Measurements from ENCODE around the gene CYGB.

Gene CYGB

GRCh38 chr17:76479515-76480060, 57.9 kb downstream of the CYGB start:
- H3K4me3 ChIP-seq (ENCODE audit: low read depth in 1 of 2, low read length in 2 of 2): no peak overlapping the region
- ATAC-seq (ENCODE audit: insufficient read depth, low read depth): no peak
- H3K4me2 ChIP-seq (ENCODE audit: insufficient read depth, low read length): no peak overlapping the region
- H2AFZ ChIP-seq (ENCODE audit: low read depth, low read length): no peak overlapping the region
- H3K4me1 ChIP-seq (ENCODE audit: insufficient read depth, low read length): no peaks in the 10 kb centered on the region
- no peak overlapping the region for H3K9ac ChIP-seq (ENCODE audit: low read depth, low read length)
- H3K27ac ChIP-seq (ENCODE audit: low read length): no peak overlapping the region
- no peak for DNase-seq
- no peaks in the 10 kb centered on the region for H3K36me3 ChIP-seq (ENCODE audit: insufficient read depth, low read length)
- H4K20me1 ChIP-seq (ENCODE audit: insufficient read depth, low read length): no peaks in the 10 kb centered on the region
- H3K27me3 ChIP-seq (ENCODE audit: insufficient read depth, low read length, poor library complexity): no peaks in the 10 kb centered on the region
- TF ChIP-seq, protein P1, sequence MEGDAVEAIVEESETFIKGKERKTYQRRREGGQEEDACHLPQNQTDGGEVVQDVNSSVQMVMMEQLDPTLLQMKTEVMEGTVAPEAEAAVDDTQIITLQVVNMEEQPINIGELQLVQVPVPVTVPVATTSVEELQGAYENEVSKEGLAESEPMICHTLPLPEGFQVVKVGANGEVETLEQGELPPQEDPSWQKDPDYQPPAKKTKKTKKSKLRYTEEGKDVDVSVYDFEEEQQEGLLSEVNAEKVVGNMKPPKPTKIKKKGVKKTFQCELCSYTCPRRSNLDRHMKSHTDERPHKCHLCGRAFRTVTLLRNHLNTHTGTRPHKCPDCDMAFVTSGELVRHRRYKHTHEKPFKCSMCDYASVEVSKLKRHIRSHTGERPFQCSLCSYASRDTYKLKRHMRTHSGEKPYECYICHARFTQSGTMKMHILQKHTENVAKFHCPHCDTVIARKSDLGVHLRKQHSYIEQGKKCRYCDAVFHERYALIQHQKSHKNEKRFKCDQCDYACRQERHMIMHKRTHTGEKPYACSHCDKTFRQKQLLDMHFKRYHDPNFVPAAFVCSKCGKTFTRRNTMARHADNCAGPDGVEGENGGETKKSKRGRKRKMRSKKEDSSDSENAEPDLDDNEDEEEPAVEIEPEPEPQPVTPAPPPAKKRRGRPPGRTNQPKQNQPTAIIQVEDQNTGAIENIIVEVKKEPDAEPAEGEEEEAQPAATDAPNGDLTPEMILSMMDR (IDR thresholded peaks at IDR 0.05; ENCODE audit: borderline replicate concordance, extremely low read depth, low read length, poor library complexity, severe bottlenecking): no peak
- TF ChIP-seq EZH2 (IDR thresholded peaks at IDR 0.05; ENCODE audit: borderline replicate concordance, low read depth, low read length, severe bottlenecking): no peak
- H3K9me3 ChIP-seq (ENCODE audit: insufficient read depth, low read length, severe bottlenecking): no peaks in the 10 kb centered on the region
- no peaks in the 10 kb centered on the region for H3K79me2 ChIP-seq (ENCODE audit: insufficient read depth, low read length)

GRCh38 chr17:76478730-76479514, 58.6 kb downstream of the CYGB start:
- DNase-seq: no peak
- ATAC-seq (ENCODE audit: insufficient read depth, low read depth): no peak
- Histone ChIP-seq H3K36me3 (ENCODE audit: insufficient read depth, low read length) (no peaks in the 10 kb centered on the region), H3K79me2 (ENCODE audit: insufficient read depth, low read length) (no peaks in the 10 kb centered on the region), H3K27ac (ENCODE audit: low read length) (no peak overlapping the region), H3K9ac (ENCODE audit: low read depth, low read length) (no peak overlapping the region), H3K27me3 (ENCODE audit: insufficient read depth, low read length, poor library complexity) (no peaks in the 10 kb centered on the region), H3K4me3 (ENCODE audit: low read depth in 1 of 2, low read length in 2 of 2) (no peak overlapping the region), H3K9me3 (ENCODE audit: insufficient read depth, low read length, severe bottlenecking) (no peaks in the 10 kb centered on the region), H4K20me1 (ENCODE audit: insufficient read depth, low read length) (no peaks in the 10 kb centered on the region), H2AFZ (ENCODE audit: low read depth, low read length) (no peak overlapping the region), H3K4me2 (ENCODE audit: insufficient read depth, low read length) (no peak overlapping the region), H3K4me1 (ENCODE audit: insufficient read depth, low read length) (no peaks in the 10 kb centered on the region)
- TF ChIP-seq, protein P1 (IDR thresholded peaks at IDR 0.05; ENCODE audit: borderline replicate concordance, extremely low read depth, low read length, poor library complexity, severe bottlenecking): no peak
- no peak for TF ChIP-seq EZH2 (IDR thresholded peaks at IDR 0.05; ENCODE audit: borderline replicate concordance, low read depth, low read length, severe bottlenecking)

DNA sequence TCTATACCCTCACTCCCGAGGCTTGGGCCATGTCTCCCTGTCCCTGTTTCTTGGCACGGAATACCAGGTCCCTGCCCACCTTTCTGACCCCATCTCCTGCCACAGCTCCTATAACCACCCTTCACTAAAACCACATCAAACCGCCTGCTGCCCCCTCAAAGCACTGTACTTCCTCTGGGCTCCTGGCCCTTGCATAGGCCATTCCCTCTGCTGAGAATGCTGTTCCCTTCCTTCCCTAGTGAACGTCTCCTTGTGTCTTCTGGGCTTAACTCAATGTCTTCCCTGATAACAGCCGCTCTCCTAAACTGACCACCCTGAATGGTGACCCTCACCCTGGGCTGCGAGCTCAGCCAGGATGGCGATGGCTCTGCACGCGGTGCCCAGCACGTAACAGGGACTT, 59.4 kb downstream of the CYGB start:
- Histone ChIP-seq H3K4me2 (ENCODE audit: insufficient read depth, low read length) (no peak overlapping the region), H3K79me2 (ENCODE audit: insufficient read depth, low read length) (no peaks in the 10 kb centered on the region), H3K36me3 (ENCODE audit: insufficient read depth, low read length) (no peaks in the 10 kb centered on the region), H3K4me3 (ENCODE audit: low read depth in 1 of 2, low read length in 2 of 2) (no peak overlapping the region), H3K4me1 (ENCODE audit: insufficient read depth, low read length) (no peaks in the 10 kb centered on the region), H3K9ac (ENCODE audit: low read depth, low read length) (no peak overlapping the region), H3K27ac (ENCODE audit: low read length) (no peak overlapping the region), H4K20me1 (ENCODE audit: insufficient read depth, low read length) (no peaks in the 10 kb centered on the region), H3K9me3 (ENCODE audit: insufficient read depth, low read length, severe bottlenecking) (no peaks in the 10 kb centered on the region), H3K27me3 (ENCODE audit: insufficient read depth, low read length, poor library complexity) (no peaks in the 10 kb centered on the region), H2AFZ (ENCODE audit: low read depth, low read length) (no peak overlapping the region)
- ATAC-seq (ENCODE audit: insufficient read depth, low read depth) (no peak), DNase-seq (no peak)
- TF ChIP-seq, protein P1 (IDR thresholded peaks at IDR 0.05; ENCODE audit: borderline replicate concordance, extremely low read depth, low read length, poor library complexity, severe bottlenecking): no peak
- no peak for TF ChIP-seq EZH2 (IDR thresholded peaks at IDR 0.05; ENCODE audit: borderline replicate concordance, low read depth, low read length, severe bottlenecking)

Measured in DND-41 (cell line).